ENCODE results near the gene ARAP1.

GRCh38 chr11:72721689-72722049, 30.5 kb downstream of the ARAP1 start:
- TF ChIP-seq CTCF (IDR thresholded peaks at IDR 0.05), result no peak
- no peak for TF ChIP-seq POLR2A (IDR thresholded peaks at IDR 0.05)
- TF ChIP-seq EP300 (IDR thresholded peaks at IDR 0.05), result no peak

Measured in suprapubic skin (tissue), 3 donors.